PC-9 (cell line): ENCODE data around the gene CNKSR1. TPM values are rescaled to one million over a fixed set of nuclear protein-coding genes. Genes with fewer than 3 reads are reported as not detected.
A peak's percentile ranks its signal among the peaks of the same experiment; 100 is the strongest.

Experiments used
- BruUV-seq: library from RNA; stranded (reverse); fragments of 400-500 nt; replicated peaks from 2 replicates; lab custom pipeline; 2021; lab: Mats Ljungman, UMichigan
- CTCF ChIA-PET: fragments of 300-600 bp; sonication (Branson Sonifier 250); formaldehyde crosslinking; loops from one replicate; lab custom pipeline; 2022; ENCODE audit warnings: antibody characterized with exemption; lab: Charles Lee
- POLR2A ChIA-PET: fragments of 300-600 bp; sonication (Branson Sonifier 250); formaldehyde crosslinking; loops from one replicate; lab custom pipeline; 2022; ENCODE audit warnings: antibody characterized with exemption; ENCODE audit not compliant: unreplicated experiment; lab: Charles Lee
- DNase-seq, 2 experiments: peaks; one replicate each; pipeline versions ENCODE4 v3.0.0 to v3.0.0-alpha.2; 2015 to 2022; ENCODE audit warnings: mixed read lengths in 1 of 2
- H2AFZ ChIP-seq: fragments of 200-600 bp; sonication (generic); 2 replicates; pipeline ENCODE4 v1.8.1; 2017; ENCODE audit warnings: antibody characterized with exemption
- H3F3A ChIP-seq: fragments of 200-600 bp; sonication (generic); 2 replicates; pipeline ENCODE4 v1.8.1; 2017; ENCODE audit warnings: antibody characterized with exemption, mild to moderate bottlenecking, low read depth; ENCODE audit not compliant: insufficient read depth
- H3K27ac ChIP-seq: fragments of 200-600 bp; sonication (generic); 2 replicates; pipeline ENCODE4 v1.6.1; 2016; ENCODE audit warnings: mixed run types
- H3K27me3 ChIP-seq: fragments of 200-600 bp; sonication (generic); 2 replicates; pipeline ENCODE4 v1.6.1; 2016; ENCODE audit warnings: low read depth, mixed run types; ENCODE audit not compliant: insufficient read depth
- H3K36me3 ChIP-seq: fragments of 200-600 bp; sonication (generic); 2 replicates; pipeline ENCODE4 v1.6.1; 2016; ENCODE audit warnings: low read depth, mixed run types
- H3K4me1 ChIP-seq: fragments of 200-600 bp; sonication (generic); replicated peaks from 2 replicates; pipeline ENCODE4 v1.6.1; 2016; ENCODE audit warnings: mixed run types; ENCODE audit not compliant: insufficient read depth
- H3K4me2 ChIP-seq: fragments of 200-600 bp; sonication (generic); 2 replicates; pipeline ENCODE4 v1.6.1; 2017; ENCODE audit warnings: mixed run types
- H3K4me3 ChIP-seq: fragments of 200-600 bp; sonication (generic); 2 replicates; pipeline ENCODE4 v1.6.1; 2016; ENCODE audit warnings: mixed run types
- H3K79me2 ChIP-seq: fragments of 200-600 bp; sonication (generic); 2 replicates; pipeline ENCODE4 v1.6.1; 2017; ENCODE audit warnings: low read depth, mixed run types
- H3K9me2 ChIP-seq: fragments of 200-600 bp; sonication (generic); 2 replicates; pipeline ENCODE4 v1.8.1; 2017; ENCODE audit warnings: mild to moderate bottlenecking; ENCODE audit not compliant: insufficient read depth
- H3K9me3 ChIP-seq: fragments of 200-600 bp; sonication (generic); 2 replicates; pipeline ENCODE4 v1.8.1; 2016; ENCODE audit warnings: low read depth; ENCODE audit not compliant: insufficient read depth
- H4K20me1 ChIP-seq: fragments of 200-600 bp; sonication (generic); 2 replicates; pipeline ENCODE4 v1.8.1; 2017; ENCODE audit not compliant: insufficient read depth
- CTCF ChIP-seq: fragments of 200-600 bp; sonication (generic); conservative IDR thresholded peaks from 2 replicates; pipeline ENCODE4 v1.6.1; 2017; ENCODE audit warnings: mixed run types, antibody characterized with exemption, mild to moderate bottlenecking, moderate library complexity
- EZH2 ChIP-seq: fragments of 200-600 bp; sonication (generic); IDR thresholded peaks from 2 replicates; pipeline ENCODE4 v1.8.0; 2017; ENCODE audit warnings: antibody characterized with exemption, low read depth
- intact Hi-C: fragments of 100-400 bp; cut with micrococcal nuclease; formaldehyde crosslinking; loops from one replicate; pipeline ENCODE4 v1.10.0; 2022; ENCODE audit not compliant: unreplicated experiment
- total RNA-seq: library from RNA; stranded (reverse); gene quantifications from 2 replicates; pipeline ENCODE4 v1.2.3, GENCODE V29; 2021

The CNKSR1 gene
- total RNA-seq, 1 experiment from 2014 or later, result 33.4 TPM

- no peak within 1 kb of the TSS for H3K27ac ChIP-seq
- intact Hi-C loops, result loop anchor here (10.0 kb wide), 2 partner anchors 245 to 275 kb away; partner anchors contain the start of gene LIN28A
These were observed 7.4 kb upstream of the CNKSR1 start, which contains the start of gene ZNF593 for GRCh38 chr1:26169669-26170471. TSS of gene ZNF593 (plus strand) at chr1:26169908. CDS start at chr1:26169984, 76 bp downstream.

GRCh38 chr1:26170472-26170821, 6.8 kb upstream of the CNKSR1 start:
- no peaks in the 10 kb centered on the region for H4K20me1 ChIP-seq
- CTCF ChIA-PET, result interaction anchor here (1.0 to 1.4 kb wide), 2 partner anchors 64 to 247 kb away, joined by 3 to 8 read pairs; partner anchors contain the start of gene CEP85
- peaks cover 6% of the 10 kb centered on the region; the same call in 1 of the 2 replicates for H3K4me1 ChIP-seq
- H3K27me3 ChIP-seq, result no peaks in the 10 kb centered on the region
- peak overlapping the region; percentile 99 for H3K4me3 ChIP-seq
- no peaks in the 10 kb centered on the region for H3K9me3 ChIP-seq
- intact Hi-C loops, result loop anchor here (10.0 kb wide), 1 partner anchor 244 kb away; the partner anchor contains the start of gene LIN28A
- H2AFZ ChIP-seq, result peak overlapping the region; percentile 95; the same call in 1 of the 2 replicates
- H3K79me2 ChIP-seq, result peaks cover 16% of the 10 kb centered on the region
- no TSS peak for BruUV-seq
- H3K4me2 ChIP-seq, result peak overlapping the region; percentile 96
- H3K27ac ChIP-seq, result no peak overlapping the region
- 0 out of 2 replicates have a peak, but pooled peaks cover 16% of the 10 kb centered on the region for H3F3A ChIP-seq
- POLR2A ChIA-PET, result interaction anchor here (0.6 kb wide), 1 partner anchor 30 kb away, joined by 3 read pairs; no protein-coding TSS in a partner anchor
- TF ChIP-seq EZH2 (no peak), CTCF (no peak)
- no peak for DNase-seq
- no peaks in the 10 kb centered on the region for H3K9me2 ChIP-seq
- H3K36me3 ChIP-seq, result no peaks in the 10 kb centered on the region

More at GRCh38 chr1:26169669-26170471, 7.4 kb upstream of the CNKSR1 start, which contains the start of gene ZNF593:
- Histone ChIP-seq H3F3A (0 out of 2 replicates have a peak, but pooled peaks cover 10% of the 10 kb centered on the region), H3K4me3 (peak within 1 kb of the TSS; percentile 99), H3K4me1 (peaks cover 6% of the 10 kb centered on the region; the same call in 1 of the 2 replicates), H4K20me1 (no peaks in the 10 kb centered on the region), H3K9me3 (no peaks in the 10 kb centered on the region), H3K9me2 (no peaks in the 10 kb centered on the region), H3K4me2 (peak within 1 kb of the TSS; percentile 96), H3K79me2 (peaks cover 16% of the 10 kb centered on the region), H3K36me3 (no peaks in the 10 kb centered on the region), H3K27me3 (no peaks in the 10 kb centered on the region), H2AFZ (peak within 1 kb of the TSS; percentile 95)
- TF ChIP-seq EZH2, result no peak
- peak; percentile 86 for TF ChIP-seq CTCF
- TSS peak; percentile 75 for BruUV-seq
- peak; percentile 81 to 89 for DNase-seq
- ChIA-PET CTCF (interaction anchor here (1.0 to 1.4 kb wide), 4 partner anchors 14 to 247 kb away, joined by 3 to 8 read pairs (median 3); partner anchors contain the start of gene CEP85), POLR2A (interaction anchor here (0.5 to 0.6 kb wide), 2 partner anchors 8 to 31 kb away, joined by 3 to 5 read pairs; partner anchors contain the start of gene CNKSR1)
